ENCODE measurements around the gene ACTL7A. TPM values are rescaled to one million over a fixed set of nuclear protein-coding genes. Genes with fewer than 3 reads are reported as not detected.

ACTL7A gene
- total and polyA plus RNA-seq, 2 of the 4 experiments (the other 2 are of a cell fraction): not detected

DNA sequence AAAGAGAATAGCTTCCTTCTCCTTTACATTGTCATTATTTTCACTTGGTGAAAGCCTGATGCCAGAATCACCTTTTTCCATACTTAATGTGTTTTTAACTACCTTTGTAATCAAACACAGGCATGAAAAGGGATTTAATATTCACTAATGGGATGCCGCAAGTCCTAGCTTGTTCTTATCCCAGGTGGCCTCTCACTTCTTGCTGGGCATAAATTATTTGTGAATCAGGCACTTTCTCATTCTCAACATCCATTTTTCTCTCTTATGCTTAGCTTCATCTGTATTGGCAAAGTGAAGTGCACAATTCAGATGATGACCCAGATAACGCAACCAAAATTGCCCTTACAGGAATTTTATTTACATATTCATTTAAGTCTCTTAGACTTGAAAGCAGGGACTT is 17.2 kb upstream of the ACTL7A start:
- H3K79me1 ChIP-seq (ENCODE audit: low read depth in 1 of 2, low read length in 2 of 2): no peaks in the 10 kb centered on the region
- no peaks in the 10 kb centered on the region for H3K4me1 ChIP-seq (ENCODE audit: control insufficient read depth, insufficient read depth, low read length)
- TF ChIP-seq RCOR1 (IDR thresholded peaks at IDR 0.05; ENCODE audit: insufficient replicate concordance, low read length): no peak
- TF ChIP-seq BHLHE40 (IDR thresholded peaks at IDR 0.05; ENCODE audit: low read depth, low read length): no peak
- TF ChIP-seq MXI1 (IDR thresholded peaks at IDR 0.05; ENCODE audit: borderline replicate concordance, low read depth, low read length): no peak
- TF ChIP-seq, protein P1, sequence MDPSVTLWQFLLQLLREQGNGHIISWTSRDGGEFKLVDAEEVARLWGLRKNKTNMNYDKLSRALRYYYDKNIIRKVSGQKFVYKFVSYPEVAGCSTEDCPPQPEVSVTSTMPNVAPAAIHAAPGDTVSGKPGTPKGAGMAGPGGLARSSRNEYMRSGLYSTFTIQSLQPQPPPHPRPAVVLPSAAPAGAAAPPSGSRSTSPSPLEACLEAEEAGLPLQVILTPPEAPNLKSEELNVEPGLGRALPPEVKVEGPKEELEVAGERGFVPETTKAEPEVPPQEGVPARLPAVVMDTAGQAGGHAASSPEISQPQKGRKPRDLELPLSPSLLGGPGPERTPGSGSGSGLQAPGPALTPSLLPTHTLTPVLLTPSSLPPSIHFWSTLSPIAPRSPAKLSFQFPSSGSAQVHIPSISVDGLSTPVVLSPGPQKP (IDR thresholded peaks at IDR 0.05; ENCODE audit: borderline replicate concordance, low read depth, low read length): no peak
- TF ChIP-seq CEBPB (IDR thresholded peaks at IDR 0.05; ENCODE audit: low read depth, low read length): no peak
- no peak overlapping the region for H2AFZ ChIP-seq (replicated peaks; ENCODE audit: low read length, poor library complexity)
- H3K4me2 ChIP-seq (ENCODE audit: low read depth, low read length): no peak overlapping the region
- in situ Hi-C loops (cut with MboI; ENCODE audit: low sequenced_read_pairs) (no loop called here), intact Hi-C loops (cut with micrococcal nuclease) (loop anchor here (2.0 kb wide), 1 partner anchor 20 kb away; no protein-coding TSS in a partner anchor), dilution Hi-C loops (cut with HindIII; ENCODE audit: low sequenced_read_pairs, unreplicated experiment) (no loop called here)
- no peak overlapping the region for H4K91ac ChIP-seq (ENCODE audit: insufficient read depth, low read depth, low read length)
- no peak overlapping the region for H2BK5ac ChIP-seq (ENCODE audit: low read depth, low read length, poor library complexity, severe bottlenecking)
- no peak overlapping the region for H4K8ac ChIP-seq (ENCODE audit: low read depth in 2 of 2, low read length in 2 of 2)
- H3K4me3 ChIP-seq (ENCODE audit: insufficient read depth, low read depth, low read length): no peak overlapping the region
- H2BK20ac ChIP-seq (ENCODE audit: low read depth, low read length): no peak overlapping the region
- H3K36me3 ChIP-seq (ENCODE audit: control insufficient read depth, insufficient read depth, low read length): no peaks in the 10 kb centered on the region
- no peaks in the 10 kb centered on the region for H3K9me1 ChIP-seq (ENCODE audit: insufficient read depth, low read length)
- H4K5ac ChIP-seq (ENCODE audit: low read depth, low read length): no peak overlapping the region
- ATAC-seq (ENCODE audit: low read depth): no peak
- H2BK120ac ChIP-seq (ENCODE audit: low read depth, low read length): no peak overlapping the region
- no peaks in the 10 kb centered on the region for H3K9me3 ChIP-seq (ENCODE audit: control insufficient read depth, insufficient read depth, low read length)
- ChIA-PET CTCF (no interaction called here), POLR2A (ENCODE audit: unreplicated experiment) (no interaction called here)
- no CpG with 5 or more reads among the region's 2 CpGs for WGBS, 2 experiments (ENCODE audit: extremely low coverage in 2 of 2, insufficient read length in 1 of 2)
- H3K9ac ChIP-seq (ENCODE audit: low read depth, low read length): no peak overlapping the region
- no peak overlapping the region for H3K14ac ChIP-seq (replicated peaks; ENCODE audit: low read depth, low read length)
- H2AK5ac ChIP-seq (ENCODE audit: low read depth, low read length): no peak overlapping the region
- no TSS peak for BruUV-seq (replicated peaks)
- H3K4ac ChIP-seq (ENCODE audit: low read depth, low read length): no peak overlapping the region
- no peak overlapping the region for H3K23ac ChIP-seq (ENCODE audit: low read depth, low read length)
- no peaks in the 10 kb centered on the region; the same call in 1 of the 2 replicates for H3K27me3 ChIP-seq (ENCODE audit: control insufficient read depth, insufficient read depth, low read length)
- H3K18ac ChIP-seq (ENCODE audit: low read depth, low read length): no peak overlapping the region
- no peak overlapping the region for H3K27ac ChIP-seq (ENCODE audit: insufficient read depth, low read length)
- DNase-seq: no peak
- H3K56ac ChIP-seq (ENCODE audit: extremely low read depth, insufficient read depth, low read length): no peak overlapping the region
- no peaks in the 10 kb centered on the region for H4K20me1 ChIP-seq (ENCODE audit: insufficient read depth, low read length)
- no peak overlapping the region for H2AK9ac ChIP-seq (replicated peaks; ENCODE audit: low read depth, low read length, poor library complexity)
- H2BK15ac ChIP-seq (ENCODE audit: low read depth, low read length): no peak overlapping the region

Measured in IMR-90 (cell line).